H9 (cell line): Measurements from ENCODE around the gene MED12. TPM values are rescaled to one million over a fixed set of nuclear protein-coding genes. Genes with fewer than 3 reads are reported as not detected.

Source experiments
- DNase-seq: peaks from one replicate; pipeline ENCODE4 v3.0.0-alpha.2; 2017
- H2AFZ ChIP-seq: one replicate; pipeline ENCODE4 v1.6.1; 2013; ENCODE audit warnings: mild to moderate bottlenecking, low read length, control low read depth, moderate library complexity
- H2AK5ac ChIP-seq: 2 replicates; pipeline ENCODE4 v1.6.1; 2013; ENCODE audit warnings: low read length, control low read depth, mixed read lengths; ENCODE audit not compliant: insufficient read length
- H2BK120ac ChIP-seq: one replicate; pipeline ENCODE4 v1.6.1; 2013; ENCODE audit warnings: low read depth, mild to moderate bottlenecking, low read length, control low read depth, inconsistent platforms; ENCODE audit not compliant: poor library complexity, severe bottlenecking
- H2BK12ac ChIP-seq: 2 replicates; pipeline ENCODE4 v1.6.1; 2013; ENCODE audit warnings: low read length, control low read depth, mixed read lengths, low read depth; ENCODE audit not compliant: insufficient read length
- H2BK15ac ChIP-seq: 2 replicates; pipeline ENCODE4 v1.6.1; 2013; ENCODE audit warnings: low read depth, low read length, control low read depth
- H2BK20ac ChIP-seq: one replicate; pipeline ENCODE4 v1.6.1; 2013; ENCODE audit warnings: low read depth, mild to moderate bottlenecking, low read length, control low read depth, inconsistent platforms; ENCODE audit not compliant: poor library complexity, severe bottlenecking
- H2BK5ac ChIP-seq: 2 replicates; pipeline ENCODE4 v1.6.1; 2013; ENCODE audit warnings: low read length, control low read depth, mixed read lengths; ENCODE audit not compliant: insufficient read length
- H3K14ac ChIP-seq: 2 replicates; pipeline ENCODE4 v1.6.1; 2013; ENCODE audit warnings: low read length, control low read depth; ENCODE audit not compliant: insufficient read depth
- H3K18ac ChIP-seq: 2 replicates; pipeline ENCODE4 v1.6.1; 2013; ENCODE audit warnings: low read depth, mild to moderate bottlenecking, mixed read lengths, low read length, control low read depth; ENCODE audit not compliant: insufficient read length
- H3K23ac ChIP-seq: 2 replicates; pipeline ENCODE4 v1.6.1; 2013; ENCODE audit warnings: low read length, control low read depth, mixed read lengths, low read depth; ENCODE audit not compliant: insufficient read length
- H3K23me2 ChIP-seq: 2 replicates; pipeline ENCODE4 v1.6.1; 2013; ENCODE audit warnings: low read depth, mild to moderate bottlenecking, mixed read lengths, low read length, control low read depth; ENCODE audit not compliant: insufficient read length, poor library complexity, severe bottlenecking
- H3K27ac ChIP-seq: 2 replicates; pipeline ENCODE4 v1.5.1; 2013; ENCODE audit warnings: low read length, control low read depth, mixed read lengths, low read depth; ENCODE audit not compliant: insufficient read length
- H3K27me3 ChIP-seq: 2 replicates; pipeline ENCODE4 v1.6.1; 2013; ENCODE audit warnings: low read length, control low read depth, inconsistent platforms; ENCODE audit not compliant: insufficient read depth
- H3K4ac ChIP-seq: 2 replicates; pipeline ENCODE4 v1.6.1; 2013; ENCODE audit warnings: low read depth, mild to moderate bottlenecking, control low read depth, inconsistent platforms, low read length, moderate library complexity
- H3K4me1 ChIP-seq: 2 replicates; pipeline ENCODE4 v1.6.1; 2013; ENCODE audit warnings: low read length, control low read depth, inconsistent platforms; ENCODE audit not compliant: insufficient read depth
- H3K4me2 ChIP-seq: 2 replicates; pipeline ENCODE4 v1.6.1; 2013; ENCODE audit warnings: low read length, control low read depth, mixed read lengths; ENCODE audit not compliant: insufficient read length, insufficient read depth
- H3K56ac ChIP-seq: 2 replicates; pipeline ENCODE4 v1.6.1; 2013; ENCODE audit warnings: low read depth, mild to moderate bottlenecking, mixed read lengths, low read length, control low read depth; ENCODE audit not compliant: insufficient read length
- H3K79me1 ChIP-seq: 2 replicates; pipeline ENCODE4 v1.6.1; 2013; ENCODE audit warnings: low read depth, mild to moderate bottlenecking, moderate library complexity, low read length, control low read depth, inconsistent platforms; ENCODE audit not compliant: insufficient read depth, poor library complexity, severe bottlenecking
- H3K79me2 ChIP-seq: 2 replicates; pipeline ENCODE4 v1.6.1; 2013; ENCODE audit warnings: low read length, control low read depth, inconsistent platforms; ENCODE audit not compliant: insufficient read depth
- H3K9ac ChIP-seq: 2 replicates; pipeline ENCODE4 v1.6.1; 2013; ENCODE audit warnings: low read length, control low read depth, mixed read lengths; ENCODE audit not compliant: insufficient read length; ENCODE audit errors: extremely low read depth
- H3K9me3 ChIP-seq: one replicate; pipeline ENCODE4 v1.6.1; 2013; ENCODE audit warnings: low read depth, low read length, inconsistent platforms; ENCODE audit not compliant: control insufficient read depth
- H3T11ph ChIP-seq: one replicate; pipeline ENCODE4 v1.6.1; 2013; ENCODE audit warnings: mild to moderate bottlenecking, low read length, control low read depth, inconsistent platforms
- H4K20me1 ChIP-seq: one replicate; pipeline ENCODE4 v1.6.1; 2013; ENCODE audit not compliant: control insufficient read depth, insufficient read length, insufficient read depth
- H4K5ac ChIP-seq: 2 replicates; pipeline ENCODE4 v1.6.1; 2013; ENCODE audit warnings: low read depth, mild to moderate bottlenecking, mixed read lengths, low read length, control low read depth; ENCODE audit not compliant: insufficient read length
- H4K8ac ChIP-seq: replicated peaks from 2 replicates; pipeline ENCODE4 v1.6.1; 2013; ENCODE audit warnings: low read length, control low read depth, mixed read lengths, low read depth; ENCODE audit not compliant: insufficient read length
- H4K91ac ChIP-seq: 2 replicates; pipeline ENCODE4 v1.6.1; 2013; ENCODE audit warnings: low read depth, mild to moderate bottlenecking, moderate library complexity, mixed read lengths, low read length, control low read depth; ENCODE audit not compliant: insufficient read length
- H3K27ac Mint-ChIP-seq, 3 experiments: 2 replicates in 2 of 3; 3 replicates in 1 of 3; pipeline ENCODE4 v1.8.0; 2020 to 2021; ENCODE audit warnings: mixed read lengths in 3 of 3, mild to moderate bottlenecking in 1 of 3, moderate library complexity in 1 of 3
- H3K27me3 Mint-ChIP-seq: 2 replicates; pipeline ENCODE4 v1.8.0; 2021; ENCODE audit warnings: low read depth, mild to moderate bottlenecking, moderate library complexity, mixed read lengths
- H3K36me3 Mint-ChIP-seq, 3 experiments: 2 replicates in 2 of 3; 3 replicates in 1 of 3; pipeline ENCODE4 v1.8.0; 2020 to 2021; ENCODE audit warnings: low read depth in 3 of 3, mixed read lengths in 3 of 3; ENCODE audit not compliant: insufficient read depth in 1 of 3
- H3K4me1 Mint-ChIP-seq, 2 experiments: 2 replicates each; pipeline ENCODE4 v1.8.0; 2020; ENCODE audit warnings: mixed read lengths in 2 of 2
- H3K4me3 Mint-ChIP-seq, 2 experiments: 2 replicates in 1 of 2; 3 replicates in 1 of 2; pipeline ENCODE4 v1.8.0; 2020 to 2021; ENCODE audit warnings: mild to moderate bottlenecking in 2 of 2, mixed read lengths in 2 of 2, moderate library complexity in 1 of 2
- H3K9me3 Mint-ChIP-seq, 2 experiments: 2 replicates in 1 of 2; 3 replicates in 1 of 2; pipeline ENCODE4 v1.8.0; 2020; ENCODE audit warnings: mild to moderate bottlenecking in 2 of 2, mixed read lengths in 2 of 2, moderate library complexity in 1 of 2
- CTCF ChIP-seq: fragments of 200-600 bp; sonication (generic); conservative IDR thresholded peaks from 3 replicates; pipeline ENCODE4 v1.8.0; 2021; ENCODE audit warnings: antibody characterized with exemption, mild to moderate bottlenecking
- WGBS: extraction: QIAGEN DNeasy Blood & Tissue Kit; methylation state at CpG from one replicate; pipeline ENCODE4 v1.1.7; 2013; ENCODE audit warnings: missing lambda C conversion rate, low lambda C conversion rate, mixed read lengths; ENCODE audit not compliant: insufficient read length; ENCODE audit errors: extremely low coverage; 5-methylcytosine and 5-hydroxymethylcytosine counted together
- total RNA-seq: library from RNA; stranded (reverse); gene quantifications from 2 replicates; pipeline ENCODE4 v1.2.1, GENCODE V29; 2021

Gene MED12
- total RNA-seq, 1 experiment from 2014 or later: 33.0 TPM

GRCh38 chrX:71095981-71096759 is 22.2 kb upstream of the MED12 start:
- no CpG with 5 or more reads among the region's 46 CpGs for WGBS
- H2BK5ac ChIP-seq: no peak overlapping the region
- Mint-ChIP-seq H3K27ac (peak overlapping the region in 2 of 3 experiments; percentile 81 to 96; a peak in 3 of 7 replicates), H3K4me1 (peaks cover 30 to 38% of the 10 kb centered on the region in 2 experiments), H3K36me3 (peaks cover 0 to 7% (median 0%) of the 10 kb centered on the region in 3 experiments; a peak in 3 of 7 replicates), H3K9me3 (peaks cover 65 to 73% of the 10 kb centered on the region in 2 experiments), H3K4me3 (peak overlapping the region; percentile 85 to 91), H3K27me3 (peaks cover 46% of the 10 kb centered on the region)
- H2BK120ac ChIP-seq: no peak overlapping the region
- H4K8ac ChIP-seq: no peak overlapping the region
- no peak overlapping the region for H2AK5ac ChIP-seq
- H2BK15ac ChIP-seq: no peak overlapping the region; the same call in 1 of the 2 replicates
- H3K4me2 ChIP-seq: peak overlapping the region; percentile 96
- H3K79me2 ChIP-seq: no peaks in the 10 kb centered on the region
- no peaks in the 10 kb centered on the region; the same call in 1 of the 2 replicates for H3K27me3 ChIP-seq
- H2AFZ ChIP-seq: no peak overlapping the region
- H3K56ac ChIP-seq: no peak overlapping the region
- H4K20me1 ChIP-seq: no peaks in the 10 kb centered on the region
- no peak overlapping the region for H3T11ph ChIP-seq
- TF ChIP-seq CTCF: no peak
- H3K14ac ChIP-seq: no peak overlapping the region; the same call in 1 of the 2 replicates
- H3K27ac ChIP-seq: no peak overlapping the region
- no peak overlapping the region for H4K5ac ChIP-seq
- peaks cover 7% of the 10 kb centered on the region for H3K23me2 ChIP-seq
- no peaks in the 10 kb centered on the region for H3K79me1 ChIP-seq
- no peak for DNase-seq
- H2BK12ac ChIP-seq: no peak overlapping the region
- H3K4ac ChIP-seq: no peak overlapping the region
- H3K9me3 ChIP-seq: peaks cover 19% of the 10 kb centered on the region
- H3K4me1 ChIP-seq: peaks cover 3% of the 10 kb centered on the region; the same call in 1 of the 2 replicates
- no peak overlapping the region for H3K23ac ChIP-seq
- no peak overlapping the region for H3K18ac ChIP-seq
- H3K9ac ChIP-seq: peak overlapping the region; percentile 61
- no peak overlapping the region for H2BK20ac ChIP-seq
- H4K91ac ChIP-seq: no peak overlapping the region
